Measurements from ENCODE around the gene MXD1. TPM values are rescaled to one million over a fixed set of nuclear protein-coding genes. Genes with fewer than 3 reads are reported as not detected.

Gene MXD1
- total RNA-seq, 1 donor from 2014 or later: 3.9 TPM

DNA sequence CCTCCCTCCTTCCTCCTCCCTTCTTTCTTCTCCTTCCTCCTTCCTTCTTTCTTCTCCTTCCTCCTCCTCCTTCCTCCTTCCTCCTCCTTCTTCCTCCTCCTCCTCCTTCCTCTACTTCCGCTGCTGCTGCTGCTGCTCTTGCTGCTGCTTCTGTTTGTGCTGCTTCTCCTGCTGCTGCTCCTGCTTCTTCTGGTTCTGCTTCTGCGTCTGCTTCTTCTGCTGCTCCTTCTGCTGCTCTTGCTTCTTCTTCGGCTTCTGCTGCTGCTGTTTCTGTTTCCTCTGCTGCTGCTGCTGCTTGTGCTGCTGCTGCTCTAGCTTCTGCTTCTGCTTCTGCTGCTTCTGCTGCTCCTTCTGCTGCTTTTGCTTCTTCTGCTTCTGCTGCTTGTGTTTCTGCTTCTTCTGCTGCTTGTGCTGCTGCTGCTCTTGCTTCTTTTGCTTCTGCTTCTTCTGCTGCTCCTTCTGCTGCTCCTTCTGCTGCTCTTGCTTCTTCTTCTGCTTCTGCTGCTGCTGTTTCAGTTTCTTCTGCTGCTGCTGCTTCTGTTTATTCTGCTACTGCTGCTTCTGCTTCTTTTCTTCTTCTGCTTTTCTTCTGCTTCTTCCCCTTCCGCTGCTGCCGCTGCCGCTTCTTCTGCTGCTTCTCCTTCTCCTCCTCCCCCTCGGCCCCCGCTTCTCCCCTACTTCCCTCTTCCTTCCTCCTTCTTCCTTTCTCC is 12.5 kb upstream of the MXD1 start:
- Mint-ChIP-seq H3K4me1 (no peaks in the 10 kb centered on the region), H3K4me3 (no peak overlapping the region), H3K9me3 (no peaks in the 10 kb centered on the region), H3K27me3 (ENCODE audit: insufficient read depth, low read depth) (no peaks in the 10 kb centered on the region), H3K36me3 (peaks cover 17% of the 10 kb centered on the region), H3K27ac (no peak overlapping the region)
- H3K27ac ChIP-seq: no peak overlapping the region
- peaks cover 13% of the 10 kb centered on the region for H3K79me2 ChIP-seq (ENCODE audit: low read depth)
- peaks cover 30% of the 10 kb centered on the region for H3K36me3 ChIP-seq
- no peak overlapping the region for H2AFZ ChIP-seq (replicated peaks)
- no peak overlapping the region for H3K9ac ChIP-seq
- peaks cover 3% of the 10 kb centered on the region for H3F3A ChIP-seq (ENCODE audit: low read depth)
- H3K27me3 ChIP-seq: no peaks in the 10 kb centered on the region
- peaks cover 3% of the 10 kb centered on the region for H4K20me1 ChIP-seq (ENCODE audit: low read depth)
- H3K4me3 ChIP-seq: no peak overlapping the region
- H3K9me3 ChIP-seq (ENCODE audit: low read depth): no peaks in the 10 kb centered on the region
- no peak for DNase-seq (ENCODE audit: low spot score)
- TF ChIP-seq EZH2phosphoT487 (IDR thresholded peaks at IDR 0.05): no peak
- TF ChIP-seq, protein P1, sequence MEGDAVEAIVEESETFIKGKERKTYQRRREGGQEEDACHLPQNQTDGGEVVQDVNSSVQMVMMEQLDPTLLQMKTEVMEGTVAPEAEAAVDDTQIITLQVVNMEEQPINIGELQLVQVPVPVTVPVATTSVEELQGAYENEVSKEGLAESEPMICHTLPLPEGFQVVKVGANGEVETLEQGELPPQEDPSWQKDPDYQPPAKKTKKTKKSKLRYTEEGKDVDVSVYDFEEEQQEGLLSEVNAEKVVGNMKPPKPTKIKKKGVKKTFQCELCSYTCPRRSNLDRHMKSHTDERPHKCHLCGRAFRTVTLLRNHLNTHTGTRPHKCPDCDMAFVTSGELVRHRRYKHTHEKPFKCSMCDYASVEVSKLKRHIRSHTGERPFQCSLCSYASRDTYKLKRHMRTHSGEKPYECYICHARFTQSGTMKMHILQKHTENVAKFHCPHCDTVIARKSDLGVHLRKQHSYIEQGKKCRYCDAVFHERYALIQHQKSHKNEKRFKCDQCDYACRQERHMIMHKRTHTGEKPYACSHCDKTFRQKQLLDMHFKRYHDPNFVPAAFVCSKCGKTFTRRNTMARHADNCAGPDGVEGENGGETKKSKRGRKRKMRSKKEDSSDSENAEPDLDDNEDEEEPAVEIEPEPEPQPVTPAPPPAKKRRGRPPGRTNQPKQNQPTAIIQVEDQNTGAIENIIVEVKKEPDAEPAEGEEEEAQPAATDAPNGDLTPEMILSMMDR (IDR thresholded peaks at IDR 0.05): no peak
- TF ChIP-seq EZH2 (IDR thresholded peaks at IDR 0.05): no peak
- no peak overlapping the region for H3K4me2 ChIP-seq
- no peaks in the 10 kb centered on the region for H3K4me1 ChIP-seq

DNA sequence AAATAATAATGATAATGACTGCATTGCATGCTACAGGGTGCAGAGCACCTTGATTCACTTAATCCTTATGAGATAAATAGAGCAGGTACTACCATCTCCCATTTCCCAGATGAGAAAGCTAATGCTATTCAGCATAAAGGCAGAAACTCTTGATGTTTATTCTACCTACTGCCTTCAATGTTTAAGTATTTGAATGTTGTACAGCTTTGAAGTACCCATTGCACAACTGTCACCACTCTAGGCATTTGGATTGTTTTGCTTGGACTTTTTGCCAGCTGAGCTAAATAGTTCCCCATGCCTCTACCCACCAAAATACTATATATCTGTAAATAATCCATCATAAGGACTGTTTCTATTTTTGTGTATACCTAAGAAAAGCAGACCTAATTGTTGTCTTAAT is 7.7 kb upstream of the MXD1 start:
- Histone ChIP-seq H3K79me2 (ENCODE audit: low read depth) (no peaks in the 10 kb centered on the region), H4K20me1 (ENCODE audit: low read depth) (no peaks in the 10 kb centered on the region), H2AFZ (replicated peaks) (no peak overlapping the region), H3F3A (ENCODE audit: low read depth) (peaks cover 23% of the 10 kb centered on the region), H3K27ac (no peak overlapping the region), H3K36me3 (peaks cover 17% of the 10 kb centered on the region), H3K27me3 (no peaks in the 10 kb centered on the region), H3K9me3 (ENCODE audit: low read depth) (no peaks in the 10 kb centered on the region), H3K4me1 (no peaks in the 10 kb centered on the region), H3K4me3 (no peak overlapping the region), H3K4me2 (no peak overlapping the region), H3K9ac (no peak overlapping the region)
- H3K9me3 Mint-ChIP-seq: no peaks in the 10 kb centered on the region
- H3K4me1 Mint-ChIP-seq: no peaks in the 10 kb centered on the region
- H3K36me3 Mint-ChIP-seq: peaks cover 7% of the 10 kb centered on the region
- no peaks in the 10 kb centered on the region for H3K27me3 Mint-ChIP-seq (ENCODE audit: insufficient read depth, low read depth)
- H3K27ac Mint-ChIP-seq: no peak overlapping the region
- no peak for TF ChIP-seq EZH2 (IDR thresholded peaks at IDR 0.05)
- H3K4me3 Mint-ChIP-seq: no peak overlapping the region
- DNase-seq (ENCODE audit: low spot score): no peak

DNA sequence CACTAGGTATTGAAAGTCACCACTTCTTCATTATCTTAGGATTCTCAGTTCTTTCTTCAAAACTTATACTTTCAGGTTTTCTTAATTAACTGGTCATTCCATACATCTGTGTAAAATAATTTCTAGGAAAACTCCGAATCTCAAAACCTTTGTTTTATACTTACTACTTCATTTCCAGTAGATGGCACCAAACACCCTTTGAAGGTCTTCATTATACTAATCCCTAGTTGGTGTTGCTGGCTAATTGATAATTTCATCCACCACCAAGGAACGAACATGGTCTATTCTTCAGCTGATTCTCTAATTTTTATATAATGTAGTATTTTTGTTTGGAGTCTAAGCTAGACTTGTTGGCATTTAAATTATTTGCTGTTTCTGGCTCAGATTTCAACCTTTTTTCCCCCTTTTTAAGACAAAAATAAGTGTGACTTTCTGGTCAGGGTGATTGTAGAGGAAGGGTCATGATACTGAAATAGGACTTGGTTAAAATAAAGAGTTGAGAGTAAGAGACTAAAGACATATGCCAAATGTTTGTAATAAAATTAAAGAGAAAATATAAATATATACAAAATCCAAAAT is 2.8 kb upstream of the MXD1 start:
- Histone ChIP-seq H3K9me3 (ENCODE audit: low read depth) (no peaks in the 10 kb centered on the region), H3F3A (ENCODE audit: low read depth) (peaks cover 44% of the 10 kb centered on the region), H2AFZ (replicated peaks) (no peak overlapping the region), H3K27ac (no peak overlapping the region), H3K4me1 (no peaks in the 10 kb centered on the region), H3K27me3 (no peaks in the 10 kb centered on the region), H3K36me3 (no peaks in the 10 kb centered on the region), H3K9ac (no peak overlapping the region), H3K79me2 (ENCODE audit: low read depth) (no peaks in the 10 kb centered on the region), H3K4me3 (no peak overlapping the region), H3K4me2 (no peak overlapping the region), H4K20me1 (ENCODE audit: low read depth) (no peaks in the 10 kb centered on the region)
- peaks cover 4% of the 10 kb centered on the region for H3K36me3 Mint-ChIP-seq
- DNase-seq (ENCODE audit: low spot score): peak; percentile 73
- no peaks in the 10 kb centered on the region for H3K27me3 Mint-ChIP-seq (ENCODE audit: insufficient read depth, low read depth)
- H3K4me1 Mint-ChIP-seq: peaks cover 6% of the 10 kb centered on the region
- TF ChIP-seq, protein P1 (IDR thresholded peaks at IDR 0.05): peak; percentile 84
- TF ChIP-seq EZH2phosphoT487 (IDR thresholded peaks at IDR 0.05): no peak
- TF ChIP-seq EZH2 (IDR thresholded peaks at IDR 0.05): no peak
- H3K4me3 Mint-ChIP-seq: no peak overlapping the region
- H3K9me3 Mint-ChIP-seq: no peaks in the 10 kb centered on the region
- H3K27ac Mint-ChIP-seq: no peak overlapping the region

All from neural progenitor cell (in vitro differentiated cells).